ENCODE data around the gene NFIA.

Gene NFIA

DNA sequence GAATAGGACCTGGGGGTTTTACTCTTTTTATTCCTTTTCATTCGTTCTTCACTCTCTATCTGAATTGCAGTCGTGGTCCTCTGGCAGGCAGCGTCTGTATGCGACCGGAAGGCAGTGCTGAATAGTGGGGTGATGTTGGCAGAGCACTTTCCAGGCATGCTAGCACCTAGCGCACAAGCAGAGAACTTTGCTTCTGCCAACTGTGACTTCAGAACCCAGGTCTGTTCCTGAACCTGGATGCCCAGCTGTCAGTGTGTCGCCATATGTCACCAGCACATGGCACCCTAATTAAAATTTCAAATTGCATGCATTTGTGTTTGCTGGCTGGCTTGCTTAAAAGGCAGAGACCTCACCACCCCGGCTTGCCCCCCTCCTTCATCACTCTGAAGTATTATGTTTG, 116.2 kb downstream of the NFIA start:
- H3K27me3 ChIP-seq (replicated peaks), result no peaks in the 10 kb centered on the region
- DNase-seq, result no peak
- no peaks in the 10 kb centered on the region for H3K36me3 ChIP-seq (replicated peaks)
- in situ Hi-C loops (cut with HindIII; ENCODE audit: low pct_ligation_motif_present, low sequenced_read_pairs), result no loop called here
- no peak overlapping the region for H3K27ac ChIP-seq
- TF ChIP-seq CTCF (IDR thresholded peaks at IDR 0.05; ENCODE audit: low read depth, low read length, missing control alignments), result no peak
- H3K4me3 ChIP-seq (ENCODE audit: low read depth, low read length), result no peak overlapping the region

GRCh38 chr1:61201035-61201434, 118.7 kb downstream of the NFIA start:
- in situ Hi-C loops (cut with HindIII; ENCODE audit: low pct_ligation_motif_present, low sequenced_read_pairs), result no loop called here
- H3K4me3 ChIP-seq (ENCODE audit: low read depth, low read length), result no peak overlapping the region
- no peak overlapping the region for H3K27ac ChIP-seq
- H3K36me3 ChIP-seq (replicated peaks), result no peaks in the 10 kb centered on the region
- DNase-seq, result no peak
- no peak for TF ChIP-seq CTCF (IDR thresholded peaks at IDR 0.05; ENCODE audit: low read depth, low read length, missing control alignments)
- H3K27me3 ChIP-seq (replicated peaks), result no peaks in the 10 kb centered on the region

DNA sequence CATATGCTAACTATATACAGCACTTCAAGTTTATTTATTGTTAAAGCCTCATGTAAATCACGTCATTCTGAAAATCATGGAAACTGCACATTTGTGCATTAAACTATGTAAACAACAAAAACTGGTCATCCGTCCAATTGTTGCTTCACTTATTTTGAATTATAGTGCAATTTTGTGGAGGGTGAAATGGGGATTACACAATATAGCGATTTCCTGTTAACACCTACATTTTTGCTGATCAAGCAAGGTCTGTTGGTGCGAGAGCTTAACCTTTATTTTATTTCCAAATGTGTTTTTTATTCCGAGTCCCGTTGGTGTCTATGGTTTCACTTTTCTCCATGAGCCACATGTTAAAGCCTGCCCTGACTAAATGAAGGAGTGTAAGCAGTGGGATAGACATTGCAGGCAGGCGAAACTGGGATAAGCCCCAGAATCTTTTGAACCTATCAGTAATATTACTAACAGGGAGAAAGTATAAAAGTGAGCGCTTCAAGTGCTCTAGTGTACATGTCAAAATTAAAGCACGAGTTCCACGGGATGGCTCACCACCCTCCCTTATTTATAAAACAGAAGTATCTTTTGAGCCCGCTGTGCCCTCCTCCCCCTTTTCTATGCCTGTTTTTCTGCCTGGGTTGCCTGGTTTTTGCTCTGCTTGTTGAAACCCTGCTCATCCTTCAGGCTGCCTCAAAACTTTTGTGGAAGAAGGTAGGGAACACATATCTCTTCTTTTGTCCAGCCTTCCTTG, 120.7 kb downstream of the NFIA start:
- no peaks in the 10 kb centered on the region for H3K27me3 ChIP-seq (replicated peaks)
- no peak overlapping the region for H3K27ac ChIP-seq
- in situ Hi-C loops (cut with HindIII; ENCODE audit: low pct_ligation_motif_present, low sequenced_read_pairs), result no loop called here
- H3K4me3 ChIP-seq (ENCODE audit: low read depth, low read length), result no peak overlapping the region
- no peak for TF ChIP-seq CTCF (IDR thresholded peaks at IDR 0.05; ENCODE audit: low read depth, low read length, missing control alignments)
- no peak for DNase-seq
- H3K36me3 ChIP-seq (replicated peaks), result no peaks in the 10 kb centered on the region

- in situ Hi-C loops (cut with HindIII; ENCODE audit: low pct_ligation_motif_present, low sequenced_read_pairs), result no loop called here
- Histone ChIP-seq H3K27ac (no peak overlapping the region), H3K4me3 (ENCODE audit: low read depth, low read length) (no peak overlapping the region), H3K36me3 (replicated peaks) (no peaks in the 10 kb centered on the region), H3K27me3 (replicated peaks) (no peaks in the 10 kb centered on the region)
- DNase-seq, result no peak
- no peak for TF ChIP-seq CTCF (IDR thresholded peaks at IDR 0.05; ENCODE audit: low read depth, low read length, missing control alignments)
Measured at GRCh38 chr1:61204528-61204927, 122.2 kb downstream of the NFIA start.

DNA sequence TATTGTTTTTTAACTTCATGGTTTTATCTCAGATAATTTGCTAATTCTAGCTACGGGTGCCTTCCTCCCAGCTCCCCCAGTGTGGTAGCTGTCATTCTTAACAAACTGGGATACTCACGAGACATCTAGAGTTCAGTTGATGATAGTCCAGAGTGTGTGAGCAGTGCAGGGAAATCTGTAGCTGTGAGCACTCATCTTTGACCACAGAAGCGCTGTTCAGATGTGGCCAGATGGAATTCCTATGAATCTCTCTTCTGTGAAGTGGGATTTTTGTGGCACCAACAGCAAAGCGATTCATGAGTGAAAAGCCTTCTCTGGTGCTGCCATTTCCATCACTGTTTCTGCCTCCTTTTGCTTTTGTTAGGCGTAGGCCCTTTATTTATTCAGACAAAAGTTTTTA, 125.1 kb downstream of the NFIA start:
- no peak overlapping the region for H3K27ac ChIP-seq
- in situ Hi-C loops (cut with HindIII; ENCODE audit: low pct_ligation_motif_present, low sequenced_read_pairs), result no loop called here
- DNase-seq, result no peak
- H3K4me3 ChIP-seq (ENCODE audit: low read depth, low read length), result no peak overlapping the region
- no peaks in the 10 kb centered on the region for H3K27me3 ChIP-seq (replicated peaks)
- H3K36me3 ChIP-seq (replicated peaks), result no peaks in the 10 kb centered on the region
- TF ChIP-seq CTCF (IDR thresholded peaks at IDR 0.05; ENCODE audit: low read depth, low read length, missing control alignments), result no peak

DNA sequence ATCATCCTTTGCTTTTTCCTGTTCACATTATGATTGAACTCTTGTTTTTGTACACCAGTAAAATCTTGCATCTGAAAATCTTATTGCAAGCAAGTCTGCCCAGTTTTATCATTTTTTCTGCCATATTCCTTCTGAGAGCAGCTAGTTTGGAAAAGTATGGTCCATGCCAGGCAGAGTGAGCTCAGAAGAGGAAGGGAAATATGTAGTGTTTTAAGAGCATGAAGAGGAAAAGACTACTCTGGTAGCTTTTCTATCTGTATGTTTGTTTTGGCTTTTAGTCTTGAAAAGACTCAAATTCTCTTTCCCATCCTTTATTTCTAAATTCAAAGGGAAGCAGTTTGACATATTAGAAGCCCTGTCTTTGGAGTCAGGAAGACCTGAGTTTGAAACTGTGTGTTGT, 125.8 kb downstream of the NFIA start:
- no peak overlapping the region for H3K27ac ChIP-seq
- H3K4me3 ChIP-seq (ENCODE audit: low read depth, low read length), result no peak overlapping the region
- no peaks in the 10 kb centered on the region for H3K27me3 ChIP-seq (replicated peaks)
- TF ChIP-seq CTCF (IDR thresholded peaks at IDR 0.05; ENCODE audit: low read depth, low read length, missing control alignments), result no peak
- DNase-seq, result no peak
- no peaks in the 10 kb centered on the region for H3K36me3 ChIP-seq (replicated peaks)
- in situ Hi-C loops (cut with HindIII; ENCODE audit: low pct_ligation_motif_present, low sequenced_read_pairs), result no loop called here
